Activated CD4-positive, alpha-beta T cell treated with anti-CD3 and anti-CD28 coated beads, Interleukin-10, Interleukin-2, amounts not matched to agents 100 ng/mL and 50 ng/mL, durations not matched to agents 16 hours and 8 hours (primary cell): ENCODE data around the gene HTRA1.

Experiments
- DNase-seq: peaks from one replicate; pipeline ENCODE4 v3.0.0-alpha.2; 2020

Gene HTRA1

DNA sequence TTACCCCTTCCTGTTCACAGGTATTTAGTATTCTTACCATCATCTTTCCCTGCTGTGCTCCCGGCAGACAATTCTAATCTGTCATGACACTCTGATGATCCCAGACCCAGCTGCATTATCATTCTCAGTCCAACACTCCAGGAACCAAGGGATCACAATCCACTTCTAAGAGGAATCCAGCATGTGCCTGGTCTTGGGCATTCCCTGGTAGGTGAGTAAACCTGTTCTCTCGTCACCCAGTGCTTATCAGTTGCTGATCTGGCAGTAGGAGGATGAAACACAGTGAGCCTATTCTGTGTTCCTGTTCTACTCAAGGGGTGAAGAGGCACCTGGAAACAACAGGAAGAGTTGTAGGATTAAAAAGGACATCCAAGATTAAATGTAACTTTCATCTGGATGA, 97.9 kb downstream of the HTRA1 start:
- DNase-seq, result no peak

DNA sequence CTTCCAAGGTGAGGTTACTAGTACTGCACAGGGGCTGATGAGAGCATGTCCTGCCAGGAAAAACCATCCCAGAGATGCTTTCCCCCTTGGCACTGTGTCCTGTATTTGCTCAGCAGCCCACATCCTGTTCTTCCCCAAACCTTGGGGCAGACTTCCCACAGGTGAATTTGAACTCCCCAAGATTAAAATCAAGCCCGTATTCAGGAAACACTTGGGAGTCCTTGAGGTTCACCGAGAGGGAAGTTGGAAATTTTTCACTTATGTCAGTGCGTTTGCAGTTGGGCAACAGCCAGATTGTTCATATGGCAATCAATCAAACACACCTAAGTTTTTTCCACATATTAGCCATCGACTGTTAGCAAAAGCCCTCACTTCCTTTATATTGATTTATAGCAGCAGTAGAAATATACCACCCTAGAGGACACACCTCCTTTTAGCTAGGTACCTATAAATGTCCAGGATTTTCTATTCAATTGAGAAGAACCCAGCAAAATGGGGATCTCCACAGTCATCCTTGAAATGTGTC, 99.0 kb downstream of the HTRA1 start, which contains the start of gene DMBT1:
DMBT1 (plus strand) TSS at position 476 of the 526 bp plus-strand sequence; CDS start at position 493, 17 bp downstream.
- no peak for DNase-seq

- DNase-seq, result no peak
Measured at GRCh38 chr10:122561212-122561611, 99.9 kb downstream of the HTRA1 start.

- DNase-seq, result no peak
Measured at GRCh38 chr10:122561792-122562191, 100.4 kb downstream of the HTRA1 start.
